Endometrial microvascular endothelial cells (primary cell): ENCODE data around the gene ZNF771. TPM values are rescaled to one million over a fixed set of nuclear protein-coding genes. Genes with fewer than 3 reads are reported as not detected.

Source experiments
- in situ Hi-C: cut with HindIII; loops from 2 replicates; pipeline ENCODE4 v1.10.0; 2017; ENCODE audit warnings: low sequenced_read_pairs, low pct_unique_long_range_greater_than_20kb; ENCODE audit errors: inconsistent ontology term
- total RNA-seq: library from RNA; depleted of rRNA; stranded (reverse); fragments of >200 nt; gene quantifications from one replicate; pipeline ENCODE4 v1.2.3, GENCODE V29; 2015; ENCODE audit errors: inconsistent ontology term

The ZNF771 gene
- total RNA-seq, 1 donor from 2014 or later: 4.3 TPM

- in situ Hi-C loops: no loop called here
Observed at GRCh38 chr16:30418350-30419181, 11.2 kb downstream of the ZNF771 start.

GRCh38 chr16:30421010-30421409 lies 13.6 kb downstream of the ZNF771 start:
- in situ Hi-C loops: no loop called here

- in situ Hi-C loops: no loop called here
Observed at GRCh38 chr16:30428055-30428454, 20.6 kb downstream of the ZNF771 start.

GRCh38 chr16:30429418-30429677 lies 21.9 kb downstream of the ZNF771 start:
- in situ Hi-C loops: no loop called here

- in situ Hi-C loops: no loop called here
Observed at GRCh38 chr16:30429678-30430427, 22.4 kb downstream of the ZNF771 start, which contains the start of gene DCTPP1. Gene DCTPP1 (minus strand): TSS chr16:30430030. CDS start chr16:30429980, 50 bp downstream.

- in situ Hi-C loops: no loop called here
Observed at GRCh38 chr16:30430428-30430970, 23.1 kb downstream of the ZNF771 start.

GRCh38 chr16:30434852-30435251 lies 27.4 kb downstream of the ZNF771 start:
- in situ Hi-C loops: no loop called here

GRCh38 chr16:30437511-30438046 lies 30.2 kb downstream of the ZNF771 start:
- in situ Hi-C loops: no loop called here

- in situ Hi-C loops: no loop called here
Observed at GRCh38 chr16:30438835-30439234, 31.4 kb downstream of the ZNF771 start.

- in situ Hi-C loops: no loop called here
Observed at GRCh38 chr16:30439720-30440348, 32.4 kb downstream of the ZNF771 start.

GRCh38 chr16:30443631-30444030 lies 36.2 kb downstream of the ZNF771 start:
- in situ Hi-C loops: no loop called here

- in situ Hi-C loops: no loop called here
Observed at GRCh38 chr16:30444231-30445148, 37.1 kb downstream of the ZNF771 start.

GRCh38 chr16:30445149-30445407 lies 37.7 kb downstream of the ZNF771 start:
- in situ Hi-C loops: no loop called here

GRCh38 chr16:30445408-30446202 lies 38.2 kb downstream of the ZNF771 start, which contains the start of gene SEPHS2:
Gene SEPHS2 (minus strand): TSS chr16:30445874. CDS start chr16:30445727, 147 bp downstream.
- in situ Hi-C loops: no loop called here

- in situ Hi-C loops: no loop called here
Observed at GRCh38 chr16:30446203-30446595, 38.8 kb downstream of the ZNF771 start.

- in situ Hi-C loops: no loop called here
Observed at GRCh38 chr16:30447512-30448226, 40.3 kb downstream of the ZNF771 start.

- in situ Hi-C loops: no loop called here
Observed at GRCh38 chr16:30449116-30449435, 41.7 kb downstream of the ZNF771 start.
